Activated T-helper 17 cell treated with anti-CD3 and anti-CD28 coated beads, Interleukin-2, amount 50 U/mL, for 72 hours (primary cell): ENCODE data around the gene TMEM271. TPM values are rescaled to one million over a fixed set of nuclear protein-coding genes. Genes with fewer than 3 reads are reported as not detected.

ENCODE experiments used
- ATAC-seq: fragments of 150-1000 bp; cut with Tn5 transposase; replicated peaks from 2 replicates; pipeline ENCODE4 v1.10.0; 2021; ENCODE audit warnings: mild to moderate bottlenecking, moderate library complexity
- H3K27ac Mint-ChIP-seq: one replicate; pipeline ENCODE4 v1.8.0; 2022; ENCODE audit warnings: mixed read lengths
- H3K27me3 Mint-ChIP-seq: one replicate; pipeline ENCODE4 v1.8.0; 2022; ENCODE audit warnings: mixed read lengths
- H3K36me3 Mint-ChIP-seq: one replicate; pipeline ENCODE4 v1.8.0; 2022; ENCODE audit warnings: low read depth, mild to moderate bottlenecking, mixed read lengths
- H3K4me1 Mint-ChIP-seq: one replicate; pipeline ENCODE4 v1.8.0; 2022; ENCODE audit warnings: mixed read lengths
- H3K4me3 Mint-ChIP-seq: one replicate; pipeline ENCODE4 v1.8.0; 2022; ENCODE audit warnings: mild to moderate bottlenecking, mixed read lengths
- H3K9me3 Mint-ChIP-seq: one replicate; pipeline ENCODE4 v1.8.0; 2022; ENCODE audit warnings: mixed read lengths
- total RNA-seq, 2 donors: library from RNA; stranded (reverse); gene quantifications; one replicate each; pipeline ENCODE4 v1.2.3, GENCODE V29; 2022

TMEM271 gene
- total RNA-seq, 2 donors from 2014 or later = not detected

GRCh38 chr4:616911-617643, 41.0 kb upstream of the TMEM271 start:
- Mint-ChIP-seq H3K27me3 (peaks cover 30% of the 10 kb centered on the region), H3K27ac (no peak overlapping the region)
- no peak for ATAC-seq

DNA sequence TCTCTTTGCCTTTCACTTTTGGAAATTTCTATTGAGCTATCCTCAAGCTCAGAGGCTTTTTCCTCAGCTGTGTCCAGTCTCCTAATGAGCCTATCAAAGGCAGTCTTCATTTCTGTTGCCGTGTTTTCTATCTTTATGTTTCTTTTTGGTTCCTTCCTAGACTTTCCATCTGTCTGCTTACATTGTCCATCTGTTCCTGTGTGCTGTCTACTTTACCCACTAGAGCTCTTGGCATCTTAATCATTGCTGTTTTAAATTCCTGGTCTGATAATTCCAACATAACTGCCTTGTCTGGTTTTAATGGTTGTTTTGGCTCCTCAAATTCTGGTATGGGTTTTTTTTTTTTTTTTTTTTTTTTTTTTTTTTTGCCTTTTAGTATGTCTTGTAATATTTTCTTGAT, 40.0 kb upstream of the TMEM271 start:
- Mint-ChIP-seq H3K9me3 (no peaks in the 10 kb centered on the region), H3K4me3 (no peak overlapping the region), H3K36me3 (no peaks in the 10 kb centered on the region), H3K27ac (no peak overlapping the region), H3K27me3 (peaks cover 30% of the 10 kb centered on the region), H3K4me1 (no peaks in the 10 kb centered on the region)
- no peak for ATAC-seq

More at GRCh38 chr4:616911-617643, 41.0 kb upstream of the TMEM271 start:
- Mint-ChIP-seq H3K4me1 (no peaks in the 10 kb centered on the region), H3K36me3 (no peaks in the 10 kb centered on the region), H3K4me3 (no peak overlapping the region), H3K9me3 (no peaks in the 10 kb centered on the region)

- Mint-ChIP-seq H3K36me3 (no peaks in the 10 kb centered on the region), H3K27ac (no peak overlapping the region), H3K4me1 (no peaks in the 10 kb centered on the region), H3K4me3 (no peak overlapping the region), H3K9me3 (peaks cover 5% of the 10 kb centered on the region), H3K27me3 (peaks cover 37% of the 10 kb centered on the region)
- ATAC-seq = no peak
These were observed 37.0 kb upstream of the TMEM271 start for GRCh38 chr4:613126-613525.

DNA sequence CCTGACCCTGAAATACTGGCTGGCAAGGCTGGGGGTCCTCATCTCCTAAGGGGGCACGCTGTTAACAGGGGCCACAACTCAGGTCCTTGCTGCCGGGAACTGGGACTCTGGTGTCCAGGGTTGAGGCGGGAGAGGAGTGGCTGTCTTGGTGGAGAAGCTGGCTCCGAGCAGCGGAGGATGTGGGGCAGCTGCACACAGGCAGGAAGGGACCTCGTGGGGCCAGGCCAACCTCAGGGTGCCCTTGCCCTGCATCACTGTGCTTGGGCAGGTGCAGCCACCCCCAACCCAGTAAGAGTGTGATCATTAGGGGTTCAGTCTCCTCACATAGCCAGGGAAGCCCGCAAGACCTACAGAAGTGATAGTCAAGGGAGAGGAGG, 36.6 kb upstream of the TMEM271 start:
- Mint-ChIP-seq H3K4me1 (no peaks in the 10 kb centered on the region), H3K4me3 (no peak overlapping the region), H3K27me3 (peaks cover 34% of the 10 kb centered on the region), H3K27ac (no peak overlapping the region), H3K36me3 (no peaks in the 10 kb centered on the region), H3K9me3 (peaks cover 5% of the 10 kb centered on the region)
- ATAC-seq = no peak

GRCh38 chr4:612052-612748, 36.1 kb upstream of the TMEM271 start:
- Mint-ChIP-seq H3K27me3 (peaks cover 31% of the 10 kb centered on the region), H3K4me1 (no peaks in the 10 kb centered on the region), H3K9me3 (peaks cover 5% of the 10 kb centered on the region)

DNA sequence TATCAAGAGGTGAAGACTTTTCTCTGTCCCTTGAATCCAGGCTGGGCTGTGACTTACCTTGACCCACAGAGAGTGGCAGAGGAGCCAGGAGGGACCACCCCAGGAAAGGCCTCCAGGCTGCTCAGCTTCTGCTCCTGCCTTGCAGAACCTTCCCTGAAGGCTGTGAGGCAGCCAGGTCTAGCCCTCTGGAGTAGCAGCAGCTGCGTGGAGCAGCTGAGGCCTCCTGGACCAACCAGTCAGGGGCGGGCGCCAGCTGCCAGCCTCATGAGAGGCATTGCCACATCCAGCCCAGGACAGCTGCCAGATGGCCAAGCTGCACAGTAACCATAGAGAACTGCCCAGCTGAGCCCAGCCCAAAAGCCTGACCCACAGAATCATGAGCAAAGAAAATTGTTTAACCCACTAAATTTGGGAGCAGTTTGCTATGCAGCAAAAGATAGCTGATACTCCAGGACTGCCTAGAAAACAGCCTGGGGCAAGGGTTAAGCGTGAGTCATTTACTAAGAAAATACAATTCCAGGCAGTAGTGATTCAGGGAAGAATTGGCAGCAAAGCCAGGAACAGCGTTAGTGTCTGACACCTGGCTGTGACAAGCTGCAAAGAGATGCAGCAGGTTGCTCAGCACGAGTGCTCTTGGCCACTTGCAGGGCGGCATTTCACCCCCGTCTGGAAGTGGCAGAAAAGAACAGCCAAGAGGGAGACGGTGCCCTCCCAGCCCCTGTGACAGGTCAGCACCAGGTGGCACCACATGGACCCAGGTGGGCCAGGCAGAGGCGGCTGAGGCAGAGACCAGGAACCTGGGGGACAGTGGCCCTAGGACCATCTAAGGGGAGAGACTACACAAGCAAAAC, 34.5 kb upstream of the TMEM271 start:
- Mint-ChIP-seq H3K27me3 (peaks cover 27% of the 10 kb centered on the region), H3K36me3 (no peaks in the 10 kb centered on the region), H3K4me3 (no peak overlapping the region), H3K9me3 (peaks cover 6% of the 10 kb centered on the region), H3K4me1 (no peaks in the 10 kb centered on the region), H3K27ac (no peak overlapping the region)
- no peak for ATAC-seq

More at GRCh38 chr4:612052-612748, 36.1 kb upstream of the TMEM271 start:
- no peaks in the 10 kb centered on the region for H3K36me3 Mint-ChIP-seq
- no peak overlapping the region for H3K27ac Mint-ChIP-seq
- no peak for ATAC-seq
- no peak overlapping the region for H3K4me3 Mint-ChIP-seq

- no peak overlapping the region for H3K27ac Mint-ChIP-seq
- no peaks in the 10 kb centered on the region for H3K36me3 Mint-ChIP-seq
- H3K27me3 Mint-ChIP-seq = peaks cover 25% of the 10 kb centered on the region
- H3K4me1 Mint-ChIP-seq = no peaks in the 10 kb centered on the region
- H3K9me3 Mint-ChIP-seq = peaks cover 8% of the 10 kb centered on the region
- H3K4me3 Mint-ChIP-seq = no peak overlapping the region
- ATAC-seq = no peak
These were observed 33.4 kb upstream of the TMEM271 start for GRCh38 chr4:609400-610050.

- no peaks in the 10 kb centered on the region for H3K4me1 Mint-ChIP-seq
- no peaks in the 10 kb centered on the region for H3K36me3 Mint-ChIP-seq
- H3K9me3 Mint-ChIP-seq = peaks cover 8% of the 10 kb centered on the region
- no peak overlapping the region for H3K27ac Mint-ChIP-seq
- H3K4me3 Mint-ChIP-seq = no peak overlapping the region
- no peak for ATAC-seq
- H3K27me3 Mint-ChIP-seq = peaks cover 27% of the 10 kb centered on the region
These were observed 32.1 kb upstream of the TMEM271 start for GRCh38 chr4:608236-608635.

GRCh38 chr4:605702-606425, 29.8 kb upstream of the TMEM271 start:
- no peak overlapping the region for H3K4me3 Mint-ChIP-seq

GRCh38 chr4:604131-604530, 28.0 kb upstream of the TMEM271 start:
- Mint-ChIP-seq H3K27me3 (peaks cover 23% of the 10 kb centered on the region), H3K36me3 (no peaks in the 10 kb centered on the region), H3K4me1 (no peaks in the 10 kb centered on the region), H3K27ac (no peak overlapping the region), H3K9me3 (peaks cover 3% of the 10 kb centered on the region), H3K4me3 (no peak overlapping the region)
- ATAC-seq = no peak

More at GRCh38 chr4:605702-606425, 29.8 kb upstream of the TMEM271 start:
- ATAC-seq = no peak
- Mint-ChIP-seq H3K27me3 (peaks cover 33% of the 10 kb centered on the region), H3K36me3 (no peaks in the 10 kb centered on the region), H3K27ac (no peak overlapping the region), H3K9me3 (peaks cover 8% of the 10 kb centered on the region), H3K4me1 (no peaks in the 10 kb centered on the region)

- ATAC-seq = peak; percentile 68
- Mint-ChIP-seq H3K27me3 (peaks cover 24% of the 10 kb centered on the region), H3K4me1 (no peaks in the 10 kb centered on the region), H3K36me3 (no peaks in the 10 kb centered on the region), H3K9me3 (peaks cover 3% of the 10 kb centered on the region), H3K27ac (no peak overlapping the region), H3K4me3 (no peak overlapping the region)
These were observed 26.5 kb upstream of the TMEM271 start for GRCh38 chr4:602559-602942.

- H3K9me3 Mint-ChIP-seq = peaks cover 3% of the 10 kb centered on the region
- H3K4me3 Mint-ChIP-seq = no peak overlapping the region
- no peak for ATAC-seq
- peaks cover 29% of the 10 kb centered on the region for H3K27me3 Mint-ChIP-seq
- no peaks in the 10 kb centered on the region for H3K4me1 Mint-ChIP-seq
- no peak overlapping the region for H3K27ac Mint-ChIP-seq
- no peaks in the 10 kb centered on the region for H3K36me3 Mint-ChIP-seq
These were observed 25.8 kb upstream of the TMEM271 start for GRCh38 chr4:601612-602558.
